Activated CD8-positive, alpha-beta memory T cell treated with anti-CD3 and anti-CD28 coated beads for 4 hours (primary cell): ENCODE data around the gene TMSB4X.
A peak's percentile ranks its signal among the peaks of the same experiment; 100 is the strongest.
"Not testable (repeated sequence)": the region's sequence is repeated elsewhere in the genome, so short reads cannot be mapped to it uniquely, and the experiment has no call there.

ENCODE experiments used
- DNase-seq, 2 donors: peaks; one replicate each; pipeline ENCODE4 v3.0.0-alpha.2; 2020; ENCODE audit warnings: low read depth in 2 of 2

The TMSB4X gene

GRCh38 chrX:12974796-12975669 lies at the start of gene TMSB4X:
Gene TMSB4X, plus strand, starts transcription at chrX:12975110.
- DNase-seq = peak; percentile 67

GRCh38 chrX:12929701-12930100 lies 45.2 kb upstream of the TMSB4X start:
- DNase-seq = no peak

GRCh38 chrX:12930150-12930549 lies 44.8 kb upstream of the TMSB4X start:
- no peak for DNase-seq

- no peak for DNase-seq
These were observed 42.7 kb upstream of the TMSB4X start for GRCh38 chrX:12932244-12932643.

GRCh38 chrX:12934850-12935249 lies 40.1 kb upstream of the TMSB4X start:
- no peak for DNase-seq

GRCh38 chrX:12936947-12937346 lies 38.0 kb upstream of the TMSB4X start:
- DNase-seq = no peak

- not testable (repeated sequence) for DNase-seq
These were observed 34.4 kb upstream of the TMSB4X start for GRCh38 chrX:12940471-12940870.

GRCh38 chrX:12943592-12943991 lies 31.3 kb upstream of the TMSB4X start:
- DNase-seq = not testable (repeated sequence)

- DNase-seq = not testable (repeated sequence)
These were observed 30.5 kb upstream of the TMSB4X start for GRCh38 chrX:12944452-12944851.

- DNase-seq = no peak
These were observed 29.4 kb upstream of the TMSB4X start for GRCh38 chrX:12945494-12945893.

GRCh38 chrX:12946406-12946805 lies 28.5 kb upstream of the TMSB4X start:
- DNase-seq = no peak

- DNase-seq = peak; percentile 52 to 64
These were observed 27.9 kb upstream of the TMSB4X start for GRCh38 chrX:12946838-12947544.

GRCh38 chrX:12947545-12948235 lies 27.2 kb upstream of the TMSB4X start:
- DNase-seq = no peak

- no peak for DNase-seq
These were observed 26.4 kb upstream of the TMSB4X start for GRCh38 chrX:12948495-12948894.

GRCh38 chrX:12949205-12949926 lies 25.5 kb upstream of the TMSB4X start:
- DNase-seq = no peak

- DNase-seq = peak; percentile 73 to 77
These were observed 24.8 kb upstream of the TMSB4X start for GRCh38 chrX:12949927-12950656.

- DNase-seq = no peak
These were observed 23.9 kb upstream of the TMSB4X start for GRCh38 chrX:12950851-12951594.

GRCh38 chrX:12951595-12951975 lies 23.3 kb upstream of the TMSB4X start:
- DNase-seq = no peak

GRCh38 chrX:12953420-12953819 lies 21.5 kb upstream of the TMSB4X start:
- DNase-seq = no peak

GRCh38 chrX:12954376-12954775 lies 20.5 kb upstream of the TMSB4X start:
- no peak for DNase-seq
